GM12878 (cell line): ENCODE data around the gene MPHOSPH8. TPM values are rescaled to one million over a fixed set of nuclear protein-coding genes. Genes with fewer than 3 reads are reported as not detected.

Experiments
- ATAC-seq: fragments of 200-7000 bp; cut with Tn5 transposase; 3 replicates; pipeline ENCODE4 v1.9.1; 2020; ENCODE audit warnings: mild to moderate bottlenecking, moderate library complexity
- BruUV-seq: library from RNA; stranded (reverse); fragments of 400-500 nt; replicated peaks from 2 replicates; lab custom pipeline; 2021; lab: Mats Ljungman, UMichigan
- CTCF ChIA-PET: fragments of 300-600 bp; sonication (Branson Sonifier 250); formaldehyde crosslinking; extraction: SDS; loops from one replicate; lab custom pipeline; 2021; ENCODE audit warnings: inconsistent platforms; lab: Yijun Ruan, JAX
- POLR2A ChIA-PET: fragments of 350-600 bp; formaldehyde crosslinking; extraction: SDS; loops from one replicate; lab custom pipeline; 2021; ENCODE audit warnings: inconsistent platforms; lab: Charles Lee
- RAD21 ChIA-PET: fragments of 300-600 bp; sonication (Branson Sonifier 250); formaldehyde crosslinking; loops from one replicate; lab custom pipeline; 2023; ENCODE audit warnings: antibody characterized with exemption; ENCODE audit not compliant: unreplicated experiment; lab: Charles Lee
- SMC1A ChIA-PET: fragments of 300-600 bp; sonication (Branson Sonifier 250); formaldehyde crosslinking; loops from one replicate; lab custom pipeline; 2023; ENCODE audit not compliant: unreplicated experiment, uncharacterized antibody; lab: Charles Lee
- DNase-seq: peaks from one replicate; pipeline ENCODE4 v3.0.0-alpha.2; 2011; ENCODE audit warnings: low read depth, low spot score
- FAIRE-seq: peaks from 3 replicates; lab custom pipeline; 2011; peaks lifted over from hg19 to GRCh38; lab: Jason Lieb, UNC
- H2AFZ ChIP-seq: 2 replicates; pipeline ENCODE4 v1.6.0; 2011; ENCODE audit warnings: low read depth, low read length, control low read depth; ENCODE audit not compliant: control insufficient read depth
- H3K27ac ChIP-seq: 2 replicates; pipeline ENCODE4 v1.5.1; 2011; ENCODE audit warnings: control low read depth; ENCODE audit not compliant: control insufficient read depth, insufficient read depth
- H3K27me3 ChIP-seq, 2 experiments: replicated peaks in 1 of 2; 2 replicates each; pipeline versions ENCODE4 v1.6.0 to v1.6.1; 2011; ENCODE audit warnings: low read length in 1 of 2; ENCODE audit not compliant: control insufficient read depth in 2 of 2, insufficient read depth in 2 of 2
- H3K36me3 ChIP-seq, 2 experiments: 2 replicates each; pipeline ENCODE4 v1.5.1; 2011; ENCODE audit warnings: low read length in 1 of 2; ENCODE audit not compliant: control insufficient read depth in 2 of 2, insufficient read depth in 2 of 2
- H3K4me1 ChIP-seq: 2 replicates; pipeline ENCODE4 v1.6.1; 2011; ENCODE audit warnings: mild to moderate bottlenecking, low read length, moderate library complexity, mixed read lengths; ENCODE audit not compliant: control insufficient read depth, insufficient read depth
- H3K4me2 ChIP-seq: 2 replicates; pipeline ENCODE4 v1.6.0; 2011; ENCODE audit warnings: control low read depth; ENCODE audit not compliant: control insufficient read depth, insufficient read depth
- H3K4me3 ChIP-seq: fragments of 200-600 bp; sonication (generic); 2 replicates; pipeline ENCODE4 v1.5.1; 2016
- H3K79me2 ChIP-seq: 2 replicates; pipeline ENCODE4 v1.6.0; 2011; ENCODE audit warnings: low read length; ENCODE audit not compliant: control insufficient read depth, insufficient read depth
- H3K9ac ChIP-seq: 2 replicates; pipeline ENCODE4 v1.8.0; 2011; ENCODE audit warnings: low read length, control low read depth, mixed read lengths; ENCODE audit not compliant: control insufficient read depth, insufficient read depth
- H3K9me3 ChIP-seq: replicated peaks from 3 replicates; pipeline ENCODE4 v1.5.1; 2011; ENCODE audit warnings: mild to moderate bottlenecking, low read length; ENCODE audit not compliant: control insufficient read depth, insufficient read depth
- H4K20me1 ChIP-seq: 2 replicates; pipeline ENCODE4 v1.6.0; 2011; ENCODE audit not compliant: control insufficient read depth, insufficient read depth
- CTCF ChIP-seq, 3 experiments: IDR thresholded peaks in 2 of 3; conservative IDR thresholded peaks in 1 of 3; 2 replicates each; pipeline ENCODE4 v1.5.1; 2011; ENCODE audit warnings: low read depth in 3 of 3, low read length in 3 of 3, mild to moderate bottlenecking in 3 of 3, control low read depth in 2 of 3, moderate library complexity in 2 of 3, inconsistent platforms in 1 of 3, mixed read lengths in 1 of 3; ENCODE audit not compliant: control insufficient read depth in 2 of 3, insufficient read depth in 1 of 3; ENCODE audit errors: extremely low read depth in 1 of 3
- IRF3 ChIP-seq: fragments of 450-650 bp; IDR thresholded peaks from 2 replicates; pipeline ENCODE4 v1.6.1; 2014; ENCODE audit warnings: mild to moderate bottlenecking
- POU2F2 ChIP-seq: IDR thresholded peaks from 3 replicates; pipeline ENCODE4 v1.6.1; 2011; ENCODE audit warnings: low read depth, mild to moderate bottlenecking, low read length, borderline replicate concordance
- RAD21 ChIP-seq: IDR thresholded peaks from 2 replicates; pipeline ENCODE4 v1.6.1; 2011; ENCODE audit warnings: mild to moderate bottlenecking, low read depth, low read length, moderate library complexity; ENCODE audit not compliant: insufficient read depth
- SMC3 ChIP-seq: IDR thresholded peaks from 2 replicates; pipeline ENCODE4 v1.6.1; 2011; ENCODE audit warnings: low read length, improper control_type of control experiment, borderline replicate concordance
- TCF12 ChIP-seq: IDR thresholded peaks from 2 replicates; pipeline ENCODE4 v1.6.1; 2011; ENCODE audit warnings: low read depth, mild to moderate bottlenecking, low read length
- ZNF592 ChIP-seq: fragments of 450-650 bp; IDR thresholded peaks from 2 replicates; pipeline ENCODE4 v1.6.1; 2017; ENCODE audit warnings: mild to moderate bottlenecking, moderate library complexity
- WGBS: methylation state at CpG from one replicate; pipeline ENCODE4 v1.1.6; 2016; ENCODE audit warnings: low lambda C conversion rate; ENCODE audit not compliant: insufficient replicate concordance, insufficient coverage; ENCODE audit errors: missing lambda C conversion rate; 5-methylcytosine and 5-hydroxymethylcytosine counted together
- in situ Hi-C: fragments of 300-500 bp; cut with MboI; formaldehyde crosslinking; loops from 9 replicates; pipeline ENCODE4 v1.14.3; 2018; ENCODE audit warnings: mixed read lengths
- intact Hi-C: fragments of 100-400 bp; cut with micrococcal nuclease; formaldehyde crosslinking; loops from one replicate; pipeline ENCODE4 v1.14.2; 2022; ENCODE audit not compliant: unreplicated experiment
- polyA plus RNA-seq, 11 experiments: library from polyadenylated mRNA; depleted of rRNA in 4 of 11; unstranded in 6 of 11; stranded (reverse) in 5 of 11; fragments of >200 nt; fragmentation: Nextera tagmentation in 4 of 11; fragmentation: Illumina TruSeq in 1 of 11; extraction: Ambion mirVana in 4 of 11; extraction: Trizol in 1 of 11; gene quantifications; 1 replicate in 1 of 11; 2 replicates in 10 of 11; pipeline versions ENCODE4 v1.2.1 to v1.2.3, GENCODE V29; 2011 to 2016; ENCODE audit warnings: inconsistent platforms in 2 of 11, missing spikeins in 2 of 11, low read depth in 1 of 11
- total RNA-seq, 4 experiments: library from RNA; depleted of rRNA in 3 of 4; stranded (reverse); fragments of >200 nt in 3 of 4; fragmentation: Illumina TruSeq in 1 of 4; extraction: Trizol in 1 of 4; gene quantifications; 2 replicates each; pipeline versions ENCODE4 v1.2.1 to v1.2.3, GENCODE V29; 2013 to 2021

Gene MPHOSPH8
- total and polyA plus RNA-seq, 10 of the 15 experiments (the other 5 are each of a cell fraction or from before 2014, with no cell fraction given) = 15.9 to 34.9 (median 26.9) TPM

- no TSS peak for BruUV-seq
- Histone ChIP-seq H3K9me3 (no peaks in the 10 kb centered on the region), H3K4me1 (peaks cover 13% of the 10 kb centered on the region), H3K79me2 (no peaks in the 10 kb centered on the region), H3K27me3 (no peaks in the 10 kb centered on the region), H3K4me2 (peak overlapping the region; percentile 91), H3K9ac (no peak overlapping the region), H2AFZ (peak overlapping the region; percentile 89), H4K20me1 (no peaks in the 10 kb centered on the region), H3K27ac (peak overlapping the region; percentile 78), H3K36me3 (no peaks in the 10 kb centered on the region), H3K4me3 (peak overlapping the region; percentile 78; the same call in 1 of the 2 replicates)
- WGBS = 57% methylated on average over 9 of the region's 9 CpGs
- POLR2A ChIA-PET = interaction anchor here (0.7 to 1.1 kb wide), 2 partner anchors 21 to 46 kb away, joined by 3 read pairs; no protein-coding TSS in a partner anchor
- FAIRE-seq (peak; percentile 88), DNase-seq (no peak), ATAC-seq (peak; percentile 89)
- SMC1A ChIA-PET = interaction anchor here (0.9 to 4.9 kb wide), 8 partner anchors 9 to 45 kb away, joined by 3 to 51 read pairs (median 6); no protein-coding TSS in a partner anchor
- RAD21 ChIA-PET = interaction anchor here (0.7 to 3.5 kb wide), 10 partner anchors 17 to 498 kb away, joined by 3 to 24 read pairs (median 3); partner anchors contain the start of gene MPHOSPH8
- intact Hi-C loops = no loop called here
- CTCF ChIA-PET = interaction anchor here (0.8 to 4.8 kb wide), 21 partner anchors 10 to 498 kb away, joined by 3 to 38 read pairs (median 4); partner anchors contain the start of gene MPHOSPH8
- in situ Hi-C loops = no loop called here
- TF ChIP-seq TCF12 = no peak
- TF ChIP-seq IRF3 = no peak
- peak; percentile 91 for TF ChIP-seq RAD21
- peak; percentile 75 for TF ChIP-seq SMC3
- TF ChIP-seq POU2F2 = peak; percentile 61; the same call in 1 of the 3 replicates
- TF ChIP-seq CTCF (IDR thresholded peaks at IDR 0.05 in 2 of 3, conservative IDR thresholded peaks at IDR 0.05 in 1 of 3; ENCODE audit: control insufficient read depth in 2 of 3, extremely low read depth in 1 of 3, insufficient read depth in 1 of 3, low read depth in 3 of 3, low read length in 3 of 3) = peak; percentile 64 to 76 (median 64)
- no peak for TF ChIP-seq ZNF592
Observed at GRCh38 chr13:19587635-19588300, 45.7 kb upstream of the MPHOSPH8 start.
